GM04503 (cell line): Measurements from ENCODE around the gene WNT3.
"Not testable (repeated sequence)": the region's sequence is repeated elsewhere in the genome, so short reads cannot be mapped to it uniquely, and the experiment has no call there.

Source experiments
- DNase-seq: peaks from one replicate; pipeline ENCODE4 v3.0.0-alpha.2; 2012; ENCODE audit warnings: low read depth

Gene WNT3, protein sequence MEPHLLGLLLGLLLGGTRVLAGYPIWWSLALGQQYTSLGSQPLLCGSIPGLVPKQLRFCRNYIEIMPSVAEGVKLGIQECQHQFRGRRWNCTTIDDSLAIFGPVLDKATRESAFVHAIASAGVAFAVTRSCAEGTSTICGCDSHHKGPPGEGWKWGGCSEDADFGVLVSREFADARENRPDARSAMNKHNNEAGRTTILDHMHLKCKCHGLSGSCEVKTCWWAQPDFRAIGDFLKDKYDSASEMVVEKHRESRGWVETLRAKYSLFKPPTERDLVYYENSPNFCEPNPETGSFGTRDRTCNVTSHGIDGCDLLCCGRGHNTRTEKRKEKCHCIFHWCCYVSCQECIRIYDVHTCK

GRCh38 chr17:46818316-46818928 lies at the start of gene WNT3:
WNT3 (minus strand) TSS chr17:46818692; CDS start chr17:46818597, 95 bp downstream.
- DNase-seq = no peak

GRCh38 chr17:46866747-46867146 lies 48.3 kb upstream of the WNT3 start:
- DNase-seq = no peak

GRCh38 chr17:46866325-46866724 lies 47.8 kb upstream of the WNT3 start:
- no peak for DNase-seq

- peak; percentile 18 for DNase-seq
These were observed 46.6 kb upstream of the WNT3 start for GRCh38 chr17:46865100-46865499.

- no peak for DNase-seq
These were observed 45.1 kb upstream of the WNT3 start for GRCh38 chr17:46863383-46864121.

GRCh38 chr17:46862949-46863348 lies 44.5 kb upstream of the WNT3 start:
- no peak for DNase-seq

GRCh38 chr17:46859996-46860395 lies 41.5 kb upstream of the WNT3 start:
- DNase-seq = no peak

DNA sequence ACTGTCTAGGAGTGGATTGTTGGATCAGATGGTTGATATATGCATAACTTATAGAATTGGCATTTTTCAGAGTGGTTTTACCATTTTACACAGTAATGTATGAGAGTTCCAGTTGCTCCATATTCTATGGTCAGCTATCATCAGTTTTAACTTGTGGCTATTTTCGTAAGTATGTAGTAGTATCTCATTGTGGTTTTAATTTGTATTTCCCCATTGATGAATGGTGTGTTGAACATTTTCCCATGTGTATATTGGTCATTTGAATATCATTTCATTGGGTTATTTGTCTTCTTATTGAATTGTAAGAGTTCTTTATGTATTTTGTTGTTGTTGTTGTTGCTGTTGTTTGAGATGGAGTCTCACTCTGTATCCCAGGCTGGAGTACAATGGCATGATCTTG lies 39.1 kb upstream of the WNT3 start:
- no peak for DNase-seq

DNA sequence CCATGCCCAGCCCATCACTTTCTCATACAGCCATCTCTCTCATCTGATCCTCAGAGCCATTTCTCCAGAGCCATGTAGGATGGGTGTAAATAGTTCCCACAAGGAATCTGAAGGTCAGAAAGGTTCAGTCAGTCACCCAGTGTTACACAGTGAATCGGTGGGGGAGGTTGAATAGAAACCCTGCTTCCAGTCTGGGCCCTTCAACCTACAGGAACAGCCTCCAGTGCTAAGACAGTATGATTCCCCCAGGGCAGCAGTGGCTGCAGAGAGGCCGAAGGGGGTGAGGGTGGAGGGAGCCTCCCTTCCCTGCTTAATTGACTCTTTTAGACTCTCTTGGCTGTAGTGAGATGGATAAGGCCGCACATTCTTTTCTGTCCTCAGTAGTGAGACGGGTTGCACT lies 36.5 kb upstream of the WNT3 start:
- DNase-seq = no peak

DNA sequence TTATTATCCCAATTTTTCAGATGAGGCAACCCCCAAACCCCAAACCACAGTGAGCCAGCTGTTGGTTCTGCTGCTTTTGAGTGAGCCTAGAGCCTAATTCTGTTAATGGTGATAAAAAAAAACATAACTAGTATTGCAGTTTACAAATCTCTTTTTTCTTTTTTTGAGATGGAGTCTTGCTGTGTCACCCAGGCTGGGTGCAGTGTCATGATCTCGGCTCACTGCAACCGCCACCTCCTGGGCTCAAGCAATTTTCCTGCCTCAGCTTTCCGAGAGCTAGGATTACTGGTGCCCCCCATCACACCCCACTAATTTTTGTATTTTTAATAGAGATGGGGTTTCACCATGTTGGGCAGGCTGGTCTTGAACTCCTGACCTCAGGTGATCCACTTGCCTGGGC lies 36.0 kb upstream of the WNT3 start:
- no peak for DNase-seq

- no peak for DNase-seq
These were observed 35.5 kb upstream of the WNT3 start for GRCh38 chr17:46853896-46854444.

DNA sequence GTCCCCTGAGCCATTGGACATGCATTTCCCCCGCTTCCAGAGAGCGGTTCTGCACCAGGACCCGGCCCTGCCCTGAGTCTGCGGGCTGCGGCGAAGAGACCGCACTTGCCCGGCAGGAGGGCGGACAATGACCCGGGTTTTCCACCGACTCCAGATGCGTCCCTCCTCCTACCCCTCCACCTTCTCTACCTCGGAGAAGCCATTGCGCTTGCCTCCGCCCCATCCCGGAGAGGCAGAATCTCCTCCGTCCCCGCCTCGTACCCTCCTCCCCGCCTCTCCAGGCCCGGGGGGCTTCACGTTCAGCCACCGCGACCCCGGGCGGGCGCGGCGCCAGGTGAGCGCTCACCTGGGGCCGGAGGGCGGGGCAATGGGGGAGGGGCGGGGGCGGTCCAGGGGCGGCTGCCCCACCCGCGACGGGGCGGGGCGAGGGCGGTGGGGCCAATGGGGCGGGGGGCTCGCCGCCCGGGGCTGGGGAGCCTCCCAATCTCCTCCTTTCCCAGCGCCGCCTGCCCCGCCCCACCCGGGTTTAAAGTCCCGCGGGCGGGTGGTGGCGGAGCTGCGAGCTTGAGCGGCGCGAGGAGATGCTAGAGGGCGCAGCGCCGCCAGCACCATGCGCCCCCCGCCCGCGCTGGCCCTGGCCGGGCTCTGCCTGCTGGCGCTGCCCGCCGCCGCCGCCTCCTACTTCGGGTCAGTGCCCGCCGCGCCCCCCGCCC lies 32.7 kb upstream of the WNT3 start, which contains the start of gene WNT9B:
Gene WNT9B (plus strand): TSS at position 555 of the 713 bp plus-strand sequence. CDS start 56 bp downstream, at position 611.
- no peak for DNase-seq

DNA sequence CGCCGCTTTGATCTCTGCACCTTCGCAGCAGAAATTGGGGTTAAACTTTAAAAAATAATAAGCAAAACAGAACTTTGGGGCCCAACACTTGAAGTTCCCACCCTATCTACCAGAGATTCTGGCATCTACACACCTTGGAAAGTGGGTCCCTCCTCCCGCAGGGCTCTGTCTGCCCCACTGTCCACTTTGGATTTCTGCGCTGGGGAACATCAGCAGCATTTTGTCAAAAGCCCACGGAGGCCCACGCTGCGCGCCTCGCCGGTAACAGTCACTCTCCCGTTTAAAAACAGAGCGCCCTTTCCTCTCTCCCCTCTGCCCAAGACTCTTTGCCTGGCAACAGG lies 32.2 kb upstream of the WNT3 start:
- no peak for DNase-seq

DNA sequence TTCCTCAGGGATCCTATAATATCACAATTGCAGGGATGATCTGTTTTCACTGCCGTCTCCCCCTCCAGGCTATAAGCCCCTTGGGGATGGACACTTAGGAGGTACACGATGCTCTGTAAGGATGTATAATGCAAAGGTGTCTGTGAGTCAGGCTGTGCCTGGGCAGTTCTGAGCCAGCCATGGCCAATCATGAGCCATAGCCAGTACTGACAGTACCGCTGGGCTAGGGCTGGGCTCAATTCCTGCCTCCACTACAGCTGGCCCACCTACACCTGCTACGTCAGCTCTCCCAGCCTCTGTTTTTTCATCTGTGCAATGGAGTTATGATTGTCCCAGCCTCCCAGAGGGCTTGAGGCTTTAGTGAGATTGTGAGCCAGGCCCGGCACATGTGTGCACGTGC lies 30.0 kb upstream of the WNT3 start:
- no peak for DNase-seq

DNA sequence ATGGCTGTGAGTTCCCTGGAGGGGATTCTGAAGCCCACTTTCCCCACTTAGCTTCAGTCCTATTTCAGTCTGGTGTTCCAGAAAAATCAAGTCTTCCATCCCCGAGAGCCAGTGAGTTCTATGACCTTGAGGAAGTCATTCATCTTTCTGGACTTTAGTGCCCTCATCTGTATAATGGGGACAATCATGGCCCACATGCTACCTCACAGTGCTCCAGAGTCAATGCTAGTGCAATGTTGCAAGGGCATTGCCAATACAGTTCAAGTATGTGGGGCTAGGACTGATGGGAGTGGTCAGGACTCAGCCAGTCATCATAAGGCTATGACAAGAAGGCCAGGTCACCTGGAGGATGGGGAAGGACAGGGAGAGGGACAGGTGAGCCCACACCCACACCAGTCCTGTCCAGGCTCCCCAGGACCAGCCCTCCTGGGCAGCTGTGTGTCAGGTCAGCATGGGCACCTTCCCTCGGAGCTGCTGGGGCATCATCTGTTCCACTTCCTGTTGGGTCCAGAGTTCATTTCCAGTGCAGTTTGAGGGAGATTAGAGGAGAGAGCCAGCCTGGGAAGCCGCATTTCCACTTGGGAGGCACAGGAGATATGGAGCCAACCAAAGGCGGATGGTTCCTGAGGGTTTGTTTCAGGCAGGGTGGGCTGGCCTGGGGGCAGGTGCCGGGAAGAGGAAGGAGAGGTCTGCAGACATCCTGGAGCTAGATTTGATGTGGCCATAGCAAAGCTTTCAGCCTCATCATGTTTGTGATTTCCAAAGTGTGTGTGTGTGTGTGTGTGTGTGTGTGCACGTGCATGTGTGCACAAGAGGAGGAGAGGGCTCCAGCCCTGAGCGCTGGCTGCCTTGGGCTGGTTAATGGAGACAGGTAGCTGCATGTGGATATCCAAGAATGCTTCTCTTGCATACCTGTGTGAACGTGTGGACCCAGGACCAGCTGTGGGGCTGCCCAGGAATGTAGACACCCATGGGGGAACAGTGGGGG lies 29.0 kb upstream of the WNT3 start:
- no peak for DNase-seq

- DNase-seq = no peak
These were observed 24.3 kb upstream of the WNT3 start for GRCh38 chr17:46842835-46843234.

DNA sequence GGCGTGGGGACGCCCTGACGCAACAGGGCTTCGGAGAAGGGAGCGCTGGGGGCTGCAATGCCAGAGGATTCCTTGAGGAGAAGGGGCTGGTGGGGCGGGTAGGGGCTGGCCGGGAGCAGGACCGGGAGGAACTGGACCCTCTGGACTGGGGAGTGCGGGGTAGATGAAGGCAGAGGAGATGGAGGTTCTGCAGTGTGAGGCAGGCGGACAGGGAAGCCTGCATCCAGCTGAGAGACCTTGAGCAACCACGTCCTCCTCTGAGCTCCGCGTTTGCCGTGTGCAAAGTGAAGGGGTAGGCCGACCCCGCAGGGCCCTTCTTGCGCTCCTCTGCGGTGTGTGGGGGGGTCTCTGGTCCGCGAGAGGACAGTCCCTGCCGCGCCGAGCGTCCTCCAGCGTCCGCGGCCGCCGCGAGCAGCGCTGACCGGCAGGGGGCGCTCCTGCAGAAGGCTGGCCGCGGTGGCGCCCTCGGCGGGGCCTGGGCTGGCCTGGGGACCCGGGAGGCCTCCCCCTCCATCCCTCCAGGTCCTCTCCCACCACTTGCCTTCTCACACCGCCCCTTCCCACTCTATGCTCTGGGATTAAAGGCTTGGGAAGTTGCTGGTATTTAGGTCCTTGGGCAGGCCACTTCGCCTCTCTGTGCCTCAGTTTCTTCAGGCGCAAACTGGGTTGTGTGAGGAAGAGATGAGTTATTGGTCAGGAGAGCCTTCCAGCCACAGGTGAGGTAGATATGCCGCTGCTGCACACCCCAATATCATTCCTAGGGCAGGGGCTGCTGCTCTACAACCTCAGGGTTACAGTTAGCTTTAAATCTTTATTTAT lies 23.3 kb upstream of the WNT3 start:
- DNase-seq = no peak

DNA sequence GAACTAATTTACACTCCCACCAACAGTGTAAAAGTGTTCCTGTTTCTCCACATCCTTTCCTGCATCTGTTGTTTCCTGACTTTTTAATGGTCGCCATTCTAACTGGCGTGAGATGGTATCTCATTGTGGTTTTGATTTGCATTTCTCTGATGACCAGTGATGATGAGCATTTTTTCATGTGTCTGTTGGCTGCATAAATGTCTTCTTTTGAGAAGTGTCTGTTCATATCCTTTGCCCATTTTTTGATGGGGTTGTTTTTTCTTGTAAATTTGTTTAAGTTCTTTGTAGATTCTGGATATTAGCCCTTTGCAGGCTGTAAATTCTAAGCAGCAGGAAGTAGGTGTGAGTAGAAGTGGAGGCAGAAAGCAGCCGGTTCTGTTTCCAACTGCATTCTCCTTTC lies 22.1 kb upstream of the WNT3 start:
- not testable (repeated sequence) for DNase-seq

- no peak for DNase-seq
These were observed 20.7 kb upstream of the WNT3 start for GRCh38 chr17:46839211-46839610.

GRCh38 chr17:46837521-46837920 lies 19.0 kb upstream of the WNT3 start:
- DNase-seq = no peak
